GM19025 (cell line): ENCODE measurements around the gene C15orf40.
A peak's percentile ranks its signal among the peaks of the same experiment; 100 is the strongest.
"Not testable (repeated sequence)": the region's sequence is repeated elsewhere in the genome, so short reads cannot be mapped to it uniquely, and the experiment has no call there.

Experiments
- ATAC-seq: cut with Tn5 transposase; IDR thresholded peaks from one replicate; pipeline ENCODE4 v1.9.1; 2021; ENCODE audit warnings: mild to moderate bottlenecking, low read depth, moderate library complexity; ENCODE audit not compliant: unreplicated experiment

The C15orf40 gene

GRCh38 chr15:83011271-83012075 lies at the start of gene C15orf40:
Gene C15orf40, minus strand, starts transcription at chr15:83011639. Its CDS starts 32 bp downstream, at chr15:83011607.
- peak; percentile 85 for ATAC-seq

- ATAC-seq = no peak
These were observed 46.4 kb upstream of the C15orf40 start for GRCh38 chr15:83057696-83058376.

GRCh38 chr15:83057002-83057401 lies 45.6 kb upstream of the C15orf40 start:
- ATAC-seq = no peak

- no peak for ATAC-seq
These were observed 41.7 kb upstream of the C15orf40 start for GRCh38 chr15:83053151-83053550.

- no peak for ATAC-seq
These were observed 35.2 kb upstream of the C15orf40 start for GRCh38 chr15:83046558-83047127.

GRCh38 chr15:83044156-83044555 lies 32.7 kb upstream of the C15orf40 start:
- no peak for ATAC-seq

- no peak for ATAC-seq
These were observed 27.8 kb upstream of the C15orf40 start for GRCh38 chr15:83039206-83039605.

GRCh38 chr15:83036253-83036652 lies 24.8 kb upstream of the C15orf40 start:
- ATAC-seq = no peak

GRCh38 chr15:83031234-83031633 lies 19.8 kb upstream of the C15orf40 start:
- ATAC-seq = not testable (repeated sequence)

GRCh38 chr15:83030021-83030420 lies 18.6 kb upstream of the C15orf40 start:
- no peak for ATAC-seq

- ATAC-seq = no peak
These were observed 7.0 kb upstream of the C15orf40 start for GRCh38 chr15:83018436-83018835.

- ATAC-seq = no peak
These were observed 5.5 kb upstream of the C15orf40 start for GRCh38 chr15:83016906-83017305.

GRCh38 chr15:83015361-83015760 lies 3.9 kb upstream of the C15orf40 start:
- ATAC-seq = no peak

GRCh38 chr15:83014205-83014653 lies 2.8 kb upstream of the C15orf40 start:
- ATAC-seq = no peak

GRCh38 chr15:83012636-83013035 lies 1.2 kb upstream of the C15orf40 start:
- no peak for ATAC-seq

GRCh38 chr15:83012076-83012426 lies 612 bp upstream of the C15orf40 start:
- no peak for ATAC-seq

- ATAC-seq = peak; percentile 50
These were observed 649 bp downstream of the C15orf40 start for GRCh38 chr15:83010709-83011270.

- not testable (repeated sequence) for ATAC-seq
These were observed 10.8 kb downstream of the C15orf40 start for GRCh38 chr15:83000672-83001031.

- peak; percentile 48 for ATAC-seq
These were observed 11.4 kb downstream of the C15orf40 start for GRCh38 chr15:82999905-83000671.

- no peak for ATAC-seq
These were observed 12.0 kb downstream of the C15orf40 start for GRCh38 chr15:82999426-82999825.
